Kidney capillary endothelial cell (primary cell): ENCODE measurements around the gene FCRL6.

Experiments
- DNase-seq: peaks from one replicate; pipeline ENCODE4 v3.0.0-alpha.2; 2018; ENCODE audit warnings: low spot score

The FCRL6 gene

DNA sequence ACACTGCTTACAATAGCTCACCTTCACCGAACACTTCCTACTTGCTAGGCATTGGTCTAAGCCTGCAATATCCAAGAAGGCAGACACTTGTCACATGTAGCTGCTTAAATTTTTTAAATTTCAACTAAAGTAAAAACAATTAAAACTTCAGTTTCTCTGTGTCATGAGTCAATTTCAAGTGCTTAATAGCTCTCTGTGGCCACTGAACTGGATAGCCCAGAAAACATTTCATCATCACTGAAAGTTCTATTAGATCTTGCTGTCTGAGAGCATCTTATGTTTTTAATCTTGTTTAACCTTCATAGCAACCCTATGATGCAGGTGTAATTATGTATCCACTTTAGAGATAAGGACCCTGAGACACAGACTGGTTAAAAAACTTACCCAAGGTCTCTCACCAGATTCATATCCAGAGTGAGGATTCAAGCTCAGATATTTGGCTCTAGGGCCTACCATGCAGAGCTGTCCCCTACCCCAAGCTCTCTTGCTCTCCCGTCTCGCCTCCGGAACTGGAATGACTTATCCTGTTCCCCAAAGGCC is 2.6 kb upstream of the FCRL6 start:
- no peak for DNase-seq

DNA sequence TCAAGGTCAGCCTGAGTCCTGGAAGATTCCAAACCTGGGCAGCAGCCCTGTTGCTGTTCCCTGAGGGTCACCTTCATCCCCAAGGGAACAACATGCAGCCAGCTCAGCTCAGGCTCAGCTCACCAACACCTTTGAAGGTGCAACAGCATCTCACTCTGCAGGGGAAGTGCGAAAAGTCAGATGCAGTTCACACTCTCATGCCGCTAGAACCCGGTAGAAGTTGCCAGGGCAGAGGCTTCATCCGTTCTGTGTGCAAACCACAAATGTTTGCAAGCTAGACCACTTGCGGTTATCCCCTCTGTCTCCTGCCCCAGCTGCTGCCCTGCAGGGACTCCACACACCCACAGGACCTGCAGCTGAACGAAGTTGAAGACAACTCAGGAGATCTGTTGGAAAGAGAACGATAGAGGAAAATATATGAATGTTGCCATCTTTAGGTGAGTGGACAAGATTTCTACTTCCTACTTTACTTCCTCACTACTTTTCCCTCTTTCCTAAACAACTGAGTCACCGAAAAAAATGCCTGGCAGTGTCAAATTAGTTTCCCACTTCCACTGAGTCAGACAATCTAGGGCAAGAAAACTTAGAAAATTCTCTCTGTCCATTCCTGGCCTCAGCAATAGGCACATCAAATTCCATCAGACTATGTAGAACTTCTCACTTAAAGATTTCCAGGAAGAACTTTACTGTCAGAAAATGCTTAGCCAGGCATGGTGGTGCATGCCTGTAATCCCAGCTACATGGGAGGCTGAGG is 1.8 kb upstream of the FCRL6 start:
- DNase-seq, result no peak

DNA sequence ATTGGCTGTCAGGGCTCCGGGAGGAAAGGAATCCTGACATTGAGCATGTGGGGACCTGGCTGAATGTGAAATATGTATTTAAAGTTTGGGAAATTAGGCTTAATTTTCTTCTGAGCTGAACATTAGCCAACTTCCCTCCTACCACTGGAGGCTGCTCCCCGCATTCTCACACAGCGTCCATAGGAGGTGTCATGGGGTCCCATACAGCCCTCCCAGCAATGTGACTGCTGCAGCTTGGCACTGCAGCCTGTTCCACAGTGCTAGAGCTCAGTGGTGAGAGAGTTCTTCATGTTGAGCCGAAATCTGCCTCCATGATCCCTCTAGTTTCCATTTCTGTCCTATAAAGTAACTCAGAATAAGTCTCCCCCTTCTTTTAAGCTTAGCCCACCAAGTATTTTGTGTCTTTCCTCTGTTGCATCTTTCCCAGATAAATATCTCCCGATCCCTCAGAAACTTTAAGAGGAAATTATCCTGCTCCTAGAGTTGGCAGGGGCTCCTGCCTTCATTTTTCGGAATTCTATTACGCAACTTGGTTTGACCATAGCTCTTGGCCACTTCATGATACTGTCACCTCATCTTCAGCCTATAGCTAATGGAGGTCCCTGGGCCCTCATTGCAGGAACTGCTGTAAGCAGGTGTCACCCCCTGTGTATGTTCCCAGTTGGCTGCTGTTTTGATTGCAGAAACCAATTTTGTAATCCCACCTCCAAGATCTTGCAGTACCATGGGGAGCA is 2.0 kb downstream of the FCRL6 start:
- DNase-seq, result no peak

DNA sequence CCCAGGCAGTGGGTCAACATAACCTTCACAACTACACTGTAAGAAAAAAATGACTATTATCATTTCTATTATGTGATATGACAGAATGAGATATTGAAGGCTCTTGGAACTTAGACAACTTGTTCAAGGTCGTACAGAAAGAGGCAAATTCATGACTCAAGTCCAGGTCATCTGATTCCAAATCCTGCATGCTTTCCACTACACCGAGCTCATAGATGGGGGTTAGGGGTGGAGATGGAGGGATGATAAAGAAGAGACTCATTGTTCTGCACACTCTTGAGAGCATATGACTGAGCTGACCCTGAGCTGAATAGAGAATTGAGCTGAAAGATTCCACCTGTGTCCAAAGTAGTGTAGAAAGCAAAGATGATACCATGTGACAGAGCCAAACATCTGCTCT is 2.8 kb downstream of the FCRL6 start:
- DNase-seq, result no peak

DNA sequence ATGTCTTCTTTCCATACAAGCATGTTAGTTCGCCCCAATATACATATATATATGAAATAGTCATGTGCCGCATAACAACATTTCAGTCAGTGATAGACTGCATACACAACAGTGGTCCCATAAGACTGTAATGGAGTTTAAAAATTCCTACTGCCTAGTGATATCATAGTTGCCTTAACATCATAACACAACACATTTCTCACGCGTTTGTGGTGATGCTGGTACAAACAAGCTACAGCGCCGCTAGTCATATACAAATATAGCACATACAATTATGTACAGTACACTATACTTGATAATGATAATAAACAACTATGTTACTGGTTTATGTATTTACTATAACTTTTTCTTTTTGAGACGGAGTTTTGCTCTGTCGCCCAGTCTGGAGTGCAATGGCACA is 13.8 kb downstream of the FCRL6 start:
- DNase-seq, result no peak

DNA sequence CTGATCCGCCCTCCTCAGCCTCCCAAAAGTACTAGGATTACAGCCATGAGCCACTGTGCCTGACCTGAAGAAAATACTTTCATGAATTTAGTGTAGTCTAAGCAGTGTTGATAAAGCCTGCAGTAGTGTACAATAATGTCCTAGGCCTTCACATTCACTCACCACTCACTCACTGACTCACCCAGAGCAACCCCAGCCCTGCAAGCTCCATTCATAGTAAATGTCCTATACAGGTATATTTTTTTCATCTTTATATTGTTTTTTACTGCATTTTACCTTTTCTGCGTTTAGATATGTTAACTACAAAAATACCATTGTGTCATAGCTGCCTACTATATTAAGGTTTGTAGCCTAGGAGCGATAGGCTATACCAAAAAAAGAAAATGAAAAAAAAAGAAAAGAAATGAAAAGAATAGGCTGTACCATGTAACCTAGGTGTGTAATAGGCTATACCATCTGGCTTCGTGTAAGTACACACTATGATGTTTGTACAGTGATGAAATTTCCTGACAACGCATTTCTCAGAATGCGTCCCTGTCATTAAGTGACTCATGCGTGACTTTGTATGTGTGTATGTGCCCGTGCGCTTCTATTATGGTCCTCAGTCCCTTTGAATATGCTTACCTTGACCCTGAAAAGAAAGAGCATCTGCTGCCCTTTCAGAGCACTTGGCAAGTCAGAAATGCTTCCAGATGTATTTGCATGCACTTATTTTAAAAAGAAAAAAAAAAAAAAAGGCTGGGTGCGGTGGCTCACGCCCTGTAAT is 15.3 kb downstream of the FCRL6 start:
- DNase-seq, result no peak

DNA sequence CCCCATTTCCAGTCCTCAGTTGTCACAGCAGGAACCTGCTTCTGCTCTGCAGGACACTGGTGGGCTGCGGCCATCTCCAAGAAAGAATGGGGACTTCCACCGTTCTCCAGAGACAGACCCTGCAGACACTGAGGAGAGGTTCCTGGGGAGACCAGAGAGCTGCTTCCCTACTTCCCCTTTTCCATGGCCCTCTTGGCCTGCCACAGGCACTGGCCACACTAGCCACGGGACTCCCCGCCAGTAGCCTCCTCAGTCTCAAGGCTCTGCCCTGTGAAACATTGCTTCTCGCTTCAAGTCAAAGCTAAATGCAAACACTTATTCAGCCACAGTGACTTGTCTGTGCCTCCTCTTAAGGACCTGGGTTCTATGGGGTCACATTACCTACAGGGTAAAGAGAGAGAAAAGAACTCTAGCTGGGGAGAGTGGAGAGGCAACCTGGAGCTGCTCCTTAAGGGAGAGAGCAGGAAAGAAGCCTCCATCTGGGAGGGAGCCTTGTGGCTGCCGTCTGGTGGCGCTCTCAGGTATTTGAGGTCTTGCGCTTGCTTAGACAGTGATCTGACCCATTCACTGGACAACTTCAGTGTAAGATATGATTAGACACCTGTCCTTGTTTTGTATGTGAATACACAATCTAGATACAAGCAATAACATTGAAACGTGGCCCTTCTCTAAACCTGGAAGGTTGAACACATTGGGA is 19.2 kb downstream of the FCRL6 start:
- no peak for DNase-seq

DNA sequence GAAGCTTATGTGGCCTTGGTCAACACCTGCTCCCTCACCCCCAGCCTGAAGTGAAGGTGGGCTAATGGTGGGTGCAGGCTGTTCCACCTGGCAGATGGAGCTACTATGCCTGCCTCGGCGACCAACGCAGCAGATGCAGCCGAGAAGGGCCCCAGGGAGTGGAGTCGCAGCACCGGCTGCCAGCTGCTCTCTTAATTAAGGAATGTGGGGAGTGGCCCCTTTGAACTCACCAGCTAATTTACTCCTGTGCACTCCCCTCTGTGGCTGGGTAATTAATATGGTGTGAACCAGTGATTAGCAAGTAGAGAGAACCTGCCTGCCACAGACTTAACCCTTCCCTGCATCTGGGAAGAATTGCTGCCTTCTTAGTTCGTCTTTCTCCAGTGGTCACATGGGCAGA is 21.2 kb downstream of the FCRL6 start:
- no peak for DNase-seq

DNA sequence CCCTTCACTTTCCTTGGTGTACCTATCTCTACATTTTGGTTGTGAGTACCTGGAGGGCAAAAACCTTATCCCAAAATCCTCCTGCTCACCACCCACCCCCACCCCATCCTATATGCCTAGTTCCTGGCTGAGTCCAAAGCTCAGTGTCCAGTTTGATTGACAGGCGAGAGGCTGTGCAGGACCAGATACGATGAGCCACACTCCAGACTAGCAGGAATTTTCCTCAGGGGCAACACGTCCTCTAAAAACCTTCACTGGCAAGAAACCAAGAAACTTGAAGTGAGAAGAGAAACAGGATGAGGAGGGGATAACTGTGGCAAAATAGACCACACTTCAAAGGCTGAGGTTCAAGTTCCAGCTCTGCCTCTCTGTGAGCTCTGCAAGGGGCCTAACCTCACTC is 23.4 kb downstream of the FCRL6 start:
- DNase-seq, result no peak

DNA sequence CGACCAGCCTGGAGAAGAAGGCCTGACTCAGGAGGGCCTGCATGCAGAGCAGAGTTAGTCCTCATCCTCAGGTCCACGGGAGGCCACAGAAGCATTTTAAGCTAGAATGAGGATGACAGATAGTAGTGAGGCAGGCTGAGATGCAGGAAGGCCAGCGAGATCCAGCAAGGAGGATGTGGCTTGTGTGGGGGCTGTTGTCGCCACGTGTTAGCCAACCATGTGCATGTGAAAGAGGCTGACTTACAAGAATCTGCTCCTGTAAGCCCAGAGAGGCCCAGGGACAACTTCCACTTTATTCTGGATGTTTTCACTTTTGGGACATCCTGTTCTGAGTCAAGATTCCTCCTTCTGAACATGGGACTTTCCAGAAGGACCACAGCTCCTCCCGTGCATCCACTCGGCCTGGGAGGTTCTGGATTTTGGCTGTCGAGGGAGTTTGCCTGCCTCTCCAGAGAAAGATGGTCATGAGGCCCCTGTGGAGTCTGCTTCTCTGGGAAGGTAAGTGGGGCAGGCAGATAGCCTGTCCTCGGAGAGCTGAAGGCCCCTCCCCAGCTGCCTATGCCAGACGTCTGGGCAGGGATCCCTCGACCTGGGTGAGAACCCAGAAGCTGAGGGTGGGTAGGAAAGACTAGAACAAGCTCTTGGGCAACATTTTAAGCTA is 24.4 kb downstream of the FCRL6 start, which contains the start of gene SLAMF8:
TSS of gene SLAMF8 (plus strand) at position 433 of the 661 bp plus-strand sequence. CDS start at position 459, 26 bp downstream.
- DNase-seq, result no peak

DNA sequence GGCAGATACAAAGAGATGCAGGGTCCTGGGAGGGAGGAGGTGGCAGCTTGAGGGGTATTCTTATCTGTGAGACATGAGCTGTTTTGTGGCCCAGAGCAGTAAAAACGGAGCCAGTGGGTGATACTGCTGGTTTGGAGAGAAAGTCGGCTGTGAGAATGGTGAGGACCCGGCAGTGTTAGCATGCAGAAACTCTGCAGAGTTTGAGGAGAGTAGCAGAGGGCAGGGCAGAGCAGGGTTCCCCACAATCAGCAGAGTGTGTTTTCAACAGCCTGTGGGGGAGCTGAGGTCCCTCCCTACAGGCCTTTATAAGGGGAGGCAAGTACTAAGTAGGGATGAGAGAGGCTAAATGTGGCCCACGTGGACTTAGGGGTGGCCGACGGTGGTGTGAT is 24.9 kb downstream of the FCRL6 start:
- no peak for DNase-seq

DNA sequence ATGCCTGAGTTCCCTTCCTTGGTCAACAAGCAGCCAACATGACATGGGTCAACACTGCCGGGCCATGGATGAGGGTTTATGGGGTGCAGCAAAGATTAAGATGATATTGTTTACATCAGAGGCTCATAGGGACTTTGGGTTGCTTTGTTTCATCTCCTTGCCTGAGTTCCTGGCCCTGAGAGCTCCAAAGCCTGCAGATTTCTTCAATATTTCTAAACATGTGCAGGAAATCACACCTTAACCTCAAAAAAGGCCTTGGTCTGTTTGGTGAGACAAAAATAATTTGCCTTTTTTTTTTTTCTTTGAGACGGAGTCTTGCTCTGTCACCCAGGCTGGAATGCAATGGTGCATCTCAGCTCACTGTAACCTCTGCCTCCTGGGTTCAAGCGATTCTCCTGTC is 25.4 kb downstream of the FCRL6 start:
- DNase-seq, result no peak

DNA sequence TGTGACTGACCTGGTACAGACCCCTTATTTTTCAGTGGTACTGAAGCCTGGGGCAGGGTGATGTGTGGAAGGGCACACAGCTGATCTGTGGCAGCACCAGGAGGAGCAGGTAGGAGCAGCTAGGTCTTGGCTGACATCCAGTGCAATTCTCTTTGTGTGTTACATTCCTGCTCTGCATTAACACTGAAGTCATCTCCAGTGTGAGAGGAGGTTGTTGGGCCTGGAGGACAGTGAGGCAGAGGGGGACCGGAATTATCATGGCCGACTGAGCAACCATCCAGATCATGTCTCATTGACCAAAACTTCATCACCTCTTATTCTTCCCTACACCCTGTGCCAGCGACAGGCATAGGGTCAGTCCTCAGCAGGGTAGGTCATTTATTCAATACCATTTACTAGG is 26.0 kb downstream of the FCRL6 start:
- no peak for DNase-seq

DNA sequence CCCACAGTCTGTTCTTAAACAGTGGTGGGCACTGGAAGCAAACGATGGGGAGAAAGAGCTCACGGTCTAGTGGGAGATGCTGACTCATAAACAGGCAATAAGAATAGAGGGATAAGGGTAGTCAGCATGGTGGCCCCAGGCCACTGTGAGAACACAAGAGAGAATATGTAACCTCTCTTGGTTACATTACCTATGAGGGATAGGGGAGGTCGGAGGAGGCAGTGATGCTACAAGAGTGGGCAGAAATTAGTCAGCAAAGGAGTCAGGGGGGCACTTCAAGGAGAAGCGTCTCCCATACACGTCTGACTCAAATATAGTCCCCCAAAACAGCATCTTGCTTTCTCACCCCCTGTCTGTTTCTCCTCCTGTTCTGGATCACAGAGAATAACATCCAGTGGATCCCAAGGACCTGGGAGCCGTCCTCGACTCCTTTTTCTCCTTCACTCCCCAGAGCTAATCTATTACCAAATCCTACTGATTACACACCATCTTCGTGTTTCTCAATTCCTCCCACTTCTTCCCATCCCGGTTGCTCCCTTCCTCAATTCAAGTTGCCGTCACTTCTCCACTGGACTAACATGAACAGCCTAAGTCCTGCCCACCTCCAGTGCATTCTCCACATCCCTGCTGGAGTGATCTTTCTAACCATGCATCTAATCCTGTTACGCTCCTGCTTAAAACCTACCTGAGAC is 26.6 kb downstream of the FCRL6 start:
- DNase-seq, result no peak

DNA sequence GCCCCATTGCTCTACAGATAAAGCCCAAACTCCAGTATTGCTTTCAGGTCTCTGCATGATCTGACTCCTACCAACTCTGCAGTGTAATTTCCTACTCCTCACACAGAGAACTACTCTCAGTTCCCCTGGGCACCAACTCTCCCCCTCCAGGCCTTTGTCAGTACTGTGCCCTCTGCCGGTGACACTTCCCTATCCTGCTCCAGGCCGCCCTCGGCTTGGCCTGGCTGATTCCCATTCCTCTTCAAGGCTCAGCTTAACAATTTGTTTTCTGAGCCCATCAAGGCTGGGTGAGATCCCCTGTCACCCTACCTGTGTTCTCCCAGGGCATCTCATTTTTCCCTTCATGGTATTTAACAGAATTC is 27.1 kb downstream of the FCRL6 start:
- peak; percentile 9 for DNase-seq

DNA sequence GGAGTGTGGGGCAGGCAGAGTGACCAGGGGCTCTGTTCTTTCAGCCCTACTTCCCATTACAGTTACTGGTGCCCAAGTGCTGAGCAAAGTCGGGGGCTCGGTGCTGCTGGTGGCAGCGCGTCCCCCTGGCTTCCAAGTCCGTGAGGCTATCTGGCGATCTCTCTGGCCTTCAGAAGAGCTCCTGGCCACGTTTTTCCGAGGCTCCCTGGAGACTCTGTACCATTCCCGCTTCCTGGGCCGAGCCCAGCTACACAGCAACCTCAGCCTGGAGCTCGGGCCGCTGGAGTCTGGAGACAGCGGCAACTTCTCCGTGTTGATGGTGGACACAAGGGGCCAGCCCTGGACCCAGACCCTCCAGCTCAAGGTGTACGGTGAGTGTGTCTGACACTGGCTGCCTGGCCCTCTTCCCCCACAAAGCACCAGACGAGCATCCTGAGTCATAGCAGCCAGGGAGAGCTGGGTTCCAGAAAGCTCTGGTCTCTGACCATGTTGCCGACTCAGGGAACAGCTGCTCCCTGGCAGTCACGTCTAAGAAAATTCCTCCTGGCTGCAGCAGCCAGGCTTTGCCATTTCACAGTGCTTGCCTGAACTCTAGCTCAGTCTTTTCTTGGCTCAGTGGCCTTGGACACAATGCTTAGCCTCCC is 27.8 kb downstream of the FCRL6 start:
- no peak for DNase-seq

DNA sequence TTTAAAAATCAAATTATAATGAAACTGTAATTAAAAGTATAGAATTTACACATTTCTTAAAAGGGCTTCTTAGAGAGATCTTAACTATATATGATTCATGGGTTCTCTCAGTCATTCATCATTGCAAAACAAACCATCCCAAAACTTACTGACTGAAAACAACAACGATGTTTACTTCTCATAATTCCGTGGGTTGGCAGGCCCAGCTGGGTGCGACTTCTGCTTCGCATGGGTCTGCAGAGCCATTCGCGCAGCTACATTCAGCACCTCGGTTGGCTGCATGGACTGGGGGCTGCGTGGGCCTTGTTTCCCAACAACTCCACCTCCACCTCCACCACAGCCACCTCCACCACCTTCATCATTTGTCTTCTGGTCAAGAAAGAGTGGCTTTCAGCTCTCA is 28.6 kb downstream of the FCRL6 start:
- DNase-seq, result no peak

DNA sequence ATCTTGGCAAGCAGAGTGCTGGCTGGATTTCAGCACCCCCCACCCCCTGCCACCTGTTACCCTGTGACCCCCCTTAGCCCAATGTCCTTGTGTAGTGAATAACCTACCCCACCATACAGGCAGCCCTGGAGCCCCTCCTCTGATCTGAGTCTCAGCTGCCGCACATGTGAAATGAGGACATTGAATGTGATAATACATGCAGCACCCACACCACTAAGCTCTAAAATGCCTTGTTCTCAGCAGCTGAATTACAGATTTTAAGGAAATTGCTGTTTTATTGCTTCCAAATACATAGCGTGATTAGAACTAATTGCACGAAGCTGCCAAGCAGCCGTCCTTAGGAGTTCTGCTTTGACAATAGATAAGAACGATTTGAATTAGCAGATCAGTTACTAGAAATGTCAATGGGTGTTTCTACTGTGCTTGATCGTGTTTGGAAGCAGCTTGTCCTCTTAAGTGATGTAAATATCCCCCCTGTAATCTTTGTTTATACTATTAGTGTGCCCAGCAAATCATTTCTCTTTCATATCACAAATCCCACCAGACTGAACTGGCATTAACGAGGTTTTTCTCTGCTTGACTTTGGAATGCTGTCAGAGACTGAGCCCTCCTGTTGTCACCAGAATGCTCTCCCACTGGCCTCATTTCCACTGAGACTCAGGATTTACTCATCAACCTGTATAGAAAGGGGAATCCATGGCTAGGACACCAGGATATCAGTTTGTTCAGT is 29.4 kb downstream of the FCRL6 start:
- DNase-seq, result no peak

DNA sequence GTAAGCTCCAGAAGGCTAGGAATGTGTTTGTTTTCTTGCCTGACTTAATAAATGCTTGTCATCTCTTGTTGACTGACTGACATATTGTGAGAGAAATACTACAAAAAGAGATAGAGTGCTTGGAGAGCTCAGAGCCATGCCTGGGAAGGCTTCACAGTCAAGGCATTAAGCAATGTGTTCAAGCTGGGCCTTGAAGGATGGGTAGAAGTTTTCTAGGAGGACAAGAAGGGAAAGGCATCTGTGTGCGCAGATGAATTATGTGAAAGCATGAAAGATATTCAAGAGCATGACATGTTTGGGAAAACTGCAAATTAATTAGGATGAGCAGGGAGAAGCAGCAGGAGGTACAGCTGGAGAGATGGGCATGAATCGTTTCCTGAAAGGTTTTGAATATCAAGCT is 30.1 kb downstream of the FCRL6 start:
- DNase-seq, result no peak

DNA sequence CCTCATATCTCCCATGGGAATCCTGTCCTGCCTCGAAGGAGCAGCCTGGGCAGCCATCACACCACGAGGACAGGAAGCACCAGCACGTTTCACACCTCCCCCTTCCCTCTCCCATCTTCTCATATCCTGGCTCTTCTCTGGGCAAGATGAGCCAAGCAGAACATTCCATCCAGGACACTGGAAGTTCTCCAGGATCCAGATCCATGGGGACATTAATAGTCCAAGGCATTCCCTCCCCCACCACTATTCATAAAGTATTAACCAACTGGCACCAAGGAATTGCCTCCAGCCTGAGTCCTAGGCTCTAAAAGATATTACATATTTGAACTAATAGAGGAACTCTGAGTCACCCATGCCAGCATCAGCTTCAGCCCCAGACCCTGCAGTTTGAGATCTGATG is 33.2 kb downstream of the FCRL6 start:
- no peak for DNase-seq
